Measurements from ENCODE around the gene CPHXL2.

The CPHXL2 gene

DNA sequence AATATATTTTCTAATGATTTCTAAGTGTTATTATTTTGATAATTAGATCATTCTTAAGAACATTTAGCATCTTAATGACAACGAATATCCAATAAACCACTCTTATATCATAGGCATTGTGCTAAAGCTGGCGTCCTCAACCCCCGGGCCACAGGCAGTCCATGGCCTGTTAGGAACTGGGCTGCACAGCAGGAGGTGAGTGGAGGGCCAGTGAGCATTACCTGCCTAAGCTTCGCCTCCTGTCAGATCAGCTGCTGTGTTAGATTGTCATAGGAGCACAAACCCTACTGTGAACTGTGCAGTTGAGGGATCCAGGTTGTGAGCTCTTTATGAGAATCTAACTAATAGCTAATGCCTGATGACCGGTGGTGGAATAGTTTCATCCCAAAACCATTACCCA, 20.8 kb upstream of the CPHXL2 start:
- no peak for DNase-seq
- Histone ChIP-seq H3K4me3 (ENCODE audit: low read depth in 1 of 2, low read length in 2 of 2) (no peak overlapping the region), H3K27me3 (ENCODE audit: insufficient read depth, low read length, poor library complexity) (no peaks in the 10 kb centered on the region), H2AFZ (ENCODE audit: low read depth, low read length) (no peak overlapping the region), H3K9ac (ENCODE audit: low read depth, low read length) (no peak overlapping the region), H3K36me3 (ENCODE audit: insufficient read depth, low read length) (no peaks in the 10 kb centered on the region), H3K4me2 (ENCODE audit: insufficient read depth, low read length) (no peak overlapping the region), H3K9me3 (ENCODE audit: insufficient read depth, low read length, severe bottlenecking) (no peaks in the 10 kb centered on the region), H4K20me1 (ENCODE audit: insufficient read depth, low read length) (no peaks in the 10 kb centered on the region), H3K79me2 (ENCODE audit: insufficient read depth, low read length) (no peaks in the 10 kb centered on the region), H3K27ac (ENCODE audit: low read length) (no peak overlapping the region), H3K4me1 (ENCODE audit: insufficient read depth, low read length) (no peaks in the 10 kb centered on the region)
- no peak for ATAC-seq (ENCODE audit: insufficient read depth, low read depth)
- no peak for TF ChIP-seq CTCF (IDR thresholded peaks at IDR 0.05; ENCODE audit: borderline replicate concordance, extremely low read depth, low read length, poor library complexity, severe bottlenecking)
- no peak for TF ChIP-seq EZH2 (IDR thresholded peaks at IDR 0.05; ENCODE audit: borderline replicate concordance, low read depth, low read length, severe bottlenecking)

GRCh38 chr16:75695708-75696107, 18.9 kb upstream of the CPHXL2 start:
- Histone ChIP-seq H3K9ac (ENCODE audit: low read depth, low read length) (no peak overlapping the region), H3K36me3 (ENCODE audit: insufficient read depth, low read length) (no peaks in the 10 kb centered on the region), H4K20me1 (ENCODE audit: insufficient read depth, low read length) (no peaks in the 10 kb centered on the region), H3K4me3 (ENCODE audit: low read depth in 1 of 2, low read length in 2 of 2) (no peak overlapping the region), H3K4me1 (ENCODE audit: insufficient read depth, low read length) (no peaks in the 10 kb centered on the region), H3K9me3 (ENCODE audit: insufficient read depth, low read length, severe bottlenecking) (no peaks in the 10 kb centered on the region), H3K27ac (ENCODE audit: low read length) (no peak overlapping the region), H3K79me2 (ENCODE audit: insufficient read depth, low read length) (no peaks in the 10 kb centered on the region), H2AFZ (ENCODE audit: low read depth, low read length) (no peak overlapping the region), H3K4me2 (ENCODE audit: insufficient read depth, low read length) (no peak overlapping the region), H3K27me3 (ENCODE audit: insufficient read depth, low read length, poor library complexity) (no peaks in the 10 kb centered on the region)
- DNase-seq = no peak
- TF ChIP-seq CTCF (IDR thresholded peaks at IDR 0.05; ENCODE audit: borderline replicate concordance, extremely low read depth, low read length, poor library complexity, severe bottlenecking) (peak; percentile 50), EZH2 (IDR thresholded peaks at IDR 0.05; ENCODE audit: borderline replicate concordance, low read depth, low read length, severe bottlenecking) (no peak)
- ATAC-seq (ENCODE audit: insufficient read depth, low read depth) = no peak

DNA sequence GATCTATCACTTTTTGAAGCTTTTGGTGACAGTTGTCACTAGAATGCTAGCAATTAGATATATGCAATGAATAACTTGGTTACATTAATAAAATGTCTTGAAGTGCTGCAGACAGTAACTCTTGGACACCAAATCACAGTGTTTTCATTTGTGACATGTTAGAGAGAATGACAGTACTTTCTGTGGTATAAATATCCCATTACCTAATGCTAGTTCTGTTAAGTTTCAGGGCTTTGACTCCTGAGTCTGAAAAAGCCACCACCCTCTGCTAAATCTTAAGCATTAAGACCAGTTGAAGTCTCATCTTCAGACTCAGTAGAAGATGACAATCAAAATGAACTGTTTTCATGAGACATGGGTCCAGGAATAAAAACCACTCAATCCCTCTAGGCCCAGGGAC, 10.6 kb upstream of the CPHXL2 start:
- no peaks in the 10 kb centered on the region for H4K20me1 ChIP-seq (ENCODE audit: insufficient read depth, low read length)
- no peaks in the 10 kb centered on the region for H3K79me2 ChIP-seq (ENCODE audit: insufficient read depth, low read length)
- no peak for TF ChIP-seq EZH2 (IDR thresholded peaks at IDR 0.05; ENCODE audit: borderline replicate concordance, low read depth, low read length, severe bottlenecking)
- TF ChIP-seq CTCF (IDR thresholded peaks at IDR 0.05; ENCODE audit: borderline replicate concordance, extremely low read depth, low read length, poor library complexity, severe bottlenecking) = no peak
- H3K27me3 ChIP-seq (ENCODE audit: insufficient read depth, low read length, poor library complexity) = no peaks in the 10 kb centered on the region
- H3K27ac ChIP-seq (ENCODE audit: low read length) = no peak overlapping the region
- DNase-seq (no peak), ATAC-seq (ENCODE audit: insufficient read depth, low read depth) (no peak)
- no peaks in the 10 kb centered on the region for H3K36me3 ChIP-seq (ENCODE audit: insufficient read depth, low read length)
- no peak overlapping the region for H2AFZ ChIP-seq (ENCODE audit: low read depth, low read length)
- no peak overlapping the region for H3K4me2 ChIP-seq (ENCODE audit: insufficient read depth, low read length)
- H3K9me3 ChIP-seq (ENCODE audit: insufficient read depth, low read length, severe bottlenecking) = peaks cover 9% of the 10 kb centered on the region
- H3K4me1 ChIP-seq (ENCODE audit: insufficient read depth, low read length) = no peaks in the 10 kb centered on the region
- no peak overlapping the region for H3K4me3 ChIP-seq (ENCODE audit: low read depth in 1 of 2, low read length in 2 of 2)
- no peak overlapping the region for H3K9ac ChIP-seq (ENCODE audit: low read depth, low read length)

DNA sequence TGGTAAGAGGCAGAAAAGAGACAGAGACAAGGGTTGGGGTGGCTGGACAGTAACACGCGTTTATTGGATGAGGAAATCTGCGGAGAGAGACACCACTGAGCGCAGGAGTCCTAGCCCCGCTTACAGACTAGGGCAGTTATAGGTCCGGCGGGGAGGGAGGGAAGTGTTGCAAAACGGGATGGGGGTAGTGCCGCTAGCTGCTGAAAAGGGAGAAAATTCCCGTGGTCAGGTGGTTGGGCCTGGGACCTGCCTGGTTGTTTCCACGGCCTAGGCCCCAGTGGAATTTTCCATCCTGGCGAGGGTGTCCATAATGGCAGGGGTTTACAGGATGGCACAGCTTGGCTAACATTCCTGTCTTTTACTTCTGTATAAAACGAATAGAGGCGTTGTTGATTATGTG, 5.5 kb upstream of the CPHXL2 start:
- H3K27ac ChIP-seq (ENCODE audit: low read length) = no peak overlapping the region
- H4K20me1 ChIP-seq (ENCODE audit: insufficient read depth, low read length) = no peaks in the 10 kb centered on the region
- TF ChIP-seq EZH2 (IDR thresholded peaks at IDR 0.05; ENCODE audit: borderline replicate concordance, low read depth, low read length, severe bottlenecking) (no peak), CTCF (IDR thresholded peaks at IDR 0.05; ENCODE audit: borderline replicate concordance, extremely low read depth, low read length, poor library complexity, severe bottlenecking) (no peak)
- no peak overlapping the region for H3K9ac ChIP-seq (ENCODE audit: low read depth, low read length)
- H3K9me3 ChIP-seq (ENCODE audit: insufficient read depth, low read length, severe bottlenecking) = peaks cover 9% of the 10 kb centered on the region
- H3K4me3 ChIP-seq (ENCODE audit: low read depth in 1 of 2, low read length in 2 of 2) = no peak overlapping the region
- no peak overlapping the region for H3K4me2 ChIP-seq (ENCODE audit: insufficient read depth, low read length)
- H3K79me2 ChIP-seq (ENCODE audit: insufficient read depth, low read length) = no peaks in the 10 kb centered on the region
- H3K27me3 ChIP-seq (ENCODE audit: insufficient read depth, low read length, poor library complexity) = no peaks in the 10 kb centered on the region
- DNase-seq = no peak
- H3K36me3 ChIP-seq (ENCODE audit: insufficient read depth, low read length) = no peaks in the 10 kb centered on the region
- no peak for ATAC-seq (ENCODE audit: insufficient read depth, low read depth)
- H3K4me1 ChIP-seq (ENCODE audit: insufficient read depth, low read length) = no peaks in the 10 kb centered on the region
- H2AFZ ChIP-seq (ENCODE audit: low read depth, low read length) = no peak overlapping the region

Measured in DND-41 (cell line).